HEK293 (cell line): Measurements from ENCODE around the gene S100A12.
A peak's percentile ranks its signal among the peaks of the same experiment; 100 is the strongest.

Experiments used
- CTCF ChIA-PET: fragments of 350-600 bp; formaldehyde crosslinking; extraction: SDS; loops from one replicate; lab custom pipeline; 2021; ENCODE audit warnings: antibody characterized with exemption; lab: Yijun Ruan, JAX
- POLR2A ChIA-PET: fragments of 300-600 bp; formaldehyde crosslinking; extraction: SDS; loops from one replicate; lab custom pipeline; 2020; ENCODE audit warnings: antibody characterized with exemption, inconsistent platforms; lab: Yijun Ruan, JAX
- H3K27ac ChIP-seq: fragments of 200-500 bp; sonication (Bioruptor generic); 2 replicates; pipeline ENCODE4 v1.5.1; 2014; ENCODE audit warnings: low read depth, low read length, control low read depth, inconsistent platforms; ENCODE audit errors: extremely low read depth
- H3K36me3 ChIP-seq, 2 experiments: fragments of 200-500 bp in 1 of 2; sonication (Bioruptor generic) in 1 of 2; 1 replicate in 1 of 2; 2 replicates in 1 of 2; pipeline ENCODE4 v1.5.1; 2014 to 2017; ENCODE audit warnings: inconsistent platforms in 2 of 2, low read length in 2 of 2; ENCODE audit not compliant: control insufficient read depth in 2 of 2, insufficient read depth in 1 of 2
- H3K4me1 ChIP-seq: fragments of 200-500 bp; sonication (Bioruptor generic); 2 replicates; pipeline ENCODE4 v1.5.1; 2014; ENCODE audit warnings: mild to moderate bottlenecking, low read length, inconsistent platforms; ENCODE audit not compliant: control insufficient read depth, insufficient read depth
- H3K4me3 ChIP-seq: 2 replicates; pipeline ENCODE4 v1.5.1; 2011; ENCODE audit warnings: low read depth, mild to moderate bottlenecking, control low read depth, low read length, moderate library complexity
- H3K9me3 ChIP-seq: fragments of 200-500 bp; sonication (Bioruptor generic); 2 replicates; pipeline ENCODE4 v1.5.1; 2014; ENCODE audit warnings: low read depth, low read length, inconsistent platforms; ENCODE audit not compliant: control insufficient read depth, insufficient read depth
- EGR2 ChIP-seq: fragments of 450-650 bp; formaldehyde crosslinking; IDR thresholded peaks from 2 replicates; pipeline ENCODE4 v1.5.1; 2016; ENCODE audit warnings: low read depth, missing biosample characterization, missing genetic modification characterization
- ELK4 ChIP-seq: IDR thresholded peaks from 2 replicates; pipeline ENCODE4 v1.6.1; 2011; ENCODE audit warnings: mild to moderate bottlenecking, low read depth, low read length, borderline replicate concordance
- GFI1B ChIP-seq: fragments of 450-650 bp; formaldehyde crosslinking; IDR thresholded peaks from 2 replicates; pipeline ENCODE4 v1.5.1; 2016; ENCODE audit warnings: missing biosample characterization, missing genetic modification characterization
- GLI4 ChIP-seq: fragments of 450-650 bp; formaldehyde crosslinking; IDR thresholded peaks from 2 replicates; pipeline ENCODE4 v1.5.1; 2016; ENCODE audit warnings: missing biosample characterization, missing genetic modification characterization
- HOXC10 ChIP-seq: sonication (generic); formaldehyde crosslinking; IDR thresholded peaks from 2 replicates; pipeline ENCODE4 v1.8.1; 2023; ENCODE audit warnings: mild to moderate bottlenecking, missing genetic modification reagents
- KLF1 ChIP-seq: fragments of 450-650 bp; formaldehyde crosslinking; IDR thresholded peaks from 2 replicates; pipeline ENCODE4 v1.5.1; 2016; ENCODE audit warnings: missing biosample characterization, missing genetic modification characterization
- OSR2 ChIP-seq: fragments of 450-650 bp; formaldehyde crosslinking; IDR thresholded peaks from 2 replicates; pipeline ENCODE4 v1.5.1; 2016; ENCODE audit warnings: missing biosample characterization, missing genetic modification characterization
- TSHZ1 ChIP-seq: fragments of 450-650 bp; formaldehyde crosslinking; IDR thresholded peaks from 2 replicates; pipeline ENCODE4 v1.5.1; 2016; ENCODE audit warnings: missing biosample characterization, missing genetic modification characterization, borderline replicate concordance
- ZBTB20 ChIP-seq: fragments of 450-650 bp; formaldehyde crosslinking; IDR thresholded peaks from 2 replicates; pipeline ENCODE4 v1.5.1; 2016; ENCODE audit warnings: missing biosample characterization, missing genetic modification characterization
- ZBTB48 ChIP-seq: fragments of 450-650 bp; formaldehyde crosslinking; IDR thresholded peaks from 2 replicates; pipeline ENCODE4 v1.5.1; 2016; ENCODE audit warnings: missing biosample characterization, missing genetic modification characterization
- ZBTB6 ChIP-seq: fragments of 450-650 bp; formaldehyde crosslinking; IDR thresholded peaks from 2 replicates; pipeline ENCODE4 v1.5.1; 2017; ENCODE audit warnings: missing biosample characterization, missing genetic modification characterization
- ZEB2 ChIP-seq: fragments of 450-650 bp; formaldehyde crosslinking; IDR thresholded peaks from 2 replicates; pipeline ENCODE4 v1.5.1; 2016; ENCODE audit warnings: missing biosample characterization, missing genetic modification characterization
- ZFHX2 ChIP-seq: fragments of 450-650 bp; formaldehyde crosslinking; conservative IDR thresholded peaks from 2 replicates; pipeline ENCODE4 v1.5.1; 2016; ENCODE audit warnings: missing biosample characterization, missing genetic modification characterization
- ZFP3 ChIP-seq: fragments of 450-650 bp; formaldehyde crosslinking; IDR thresholded peaks from 2 replicates; pipeline ENCODE4 v1.5.1; 2016; ENCODE audit warnings: low read depth, missing biosample characterization, missing genetic modification characterization
- ZNF174 ChIP-seq: fragments of 450-650 bp; formaldehyde crosslinking; IDR thresholded peaks from 2 replicates; pipeline ENCODE4 v1.5.0; 2017; ENCODE audit warnings: missing biosample characterization, mild to moderate bottlenecking, missing genetic modification characterization
- ZNF223 ChIP-seq: fragments of 450-650 bp; formaldehyde crosslinking; IDR thresholded peaks from 2 replicates; pipeline ENCODE4 v1.5.1; 2016; ENCODE audit warnings: missing biosample characterization, missing genetic modification characterization
- ZNF248 ChIP-seq: fragments of 450-650 bp; formaldehyde crosslinking; IDR thresholded peaks from 2 replicates; pipeline ENCODE4 v1.5.1; 2017; ENCODE audit warnings: missing biosample characterization, missing genetic modification characterization
- ZNF423 ChIP-seq: fragments of 450-650 bp; formaldehyde crosslinking; IDR thresholded peaks from 2 replicates; pipeline ENCODE4 v1.5.1; 2016; ENCODE audit warnings: missing biosample characterization, missing genetic modification characterization
- ZNF623 ChIP-seq: fragments of 450-650 bp; formaldehyde crosslinking; IDR thresholded peaks from 2 replicates; pipeline ENCODE4 v1.5.1; 2016; ENCODE audit warnings: missing biosample characterization, missing genetic modification characterization
- ZNF629 ChIP-seq: fragments of 450-650 bp; formaldehyde crosslinking; IDR thresholded peaks from 2 replicates; pipeline ENCODE4 v1.5.1; 2017; ENCODE audit warnings: missing biosample characterization, missing genetic modification characterization
- ZNF654 ChIP-seq: fragments of 450-650 bp; formaldehyde crosslinking; IDR thresholded peaks from 2 replicates; pipeline ENCODE4 v1.5.1; 2016; ENCODE audit warnings: low read depth, missing biosample characterization, missing genetic modification characterization
- ZNF658 ChIP-seq: fragments of 450-650 bp; formaldehyde crosslinking; IDR thresholded peaks from 2 replicates; pipeline ENCODE4; 2016; ENCODE audit warnings: missing biosample characterization, missing genetic modification characterization
- ZNF670 ChIP-seq: fragments of 450-650 bp; formaldehyde crosslinking; IDR thresholded peaks from 2 replicates; pipeline ENCODE4 v1.5.1; 2016; ENCODE audit warnings: missing biosample characterization, missing genetic modification characterization, low read depth
- ZNF701 ChIP-seq: fragments of 450-650 bp; formaldehyde crosslinking; IDR thresholded peaks from 2 replicates; pipeline ENCODE4 v1.5.1; 2016; ENCODE audit warnings: missing biosample characterization, missing genetic modification characterization
- ZNF704 ChIP-seq: fragments of 450-650 bp; formaldehyde crosslinking; IDR thresholded peaks from 2 replicates; pipeline ENCODE4 v1.5.1; 2016; ENCODE audit warnings: missing biosample characterization, missing genetic modification characterization
- ZSCAN23 ChIP-seq: fragments of 450-650 bp; formaldehyde crosslinking; IDR thresholded peaks from 2 replicates; pipeline ENCODE4 v1.5.1; 2016; ENCODE audit warnings: missing biosample characterization, missing genetic modification characterization

Gene S100A12

GRCh38 chr1:153389973-153390879, 14.8 kb upstream of the S100A12 start:
- H3K27ac ChIP-seq = no peak overlapping the region
- ChIA-PET POLR2A (no interaction called here), CTCF (interaction anchor here (0.5 to 0.6 kb wide), 2 partner anchors 313 to 1053 kb away, joined by 3 to 4 read pairs; no protein-coding TSS in a partner anchor)
- H3K4me1 ChIP-seq = no peaks in the 10 kb centered on the region
- TF ChIP-seq ZEB2 = no peak
- no peak for TF ChIP-seq ZNF658 (tag by site-specific recombination)
- no peak for TF ChIP-seq ZNF423 (tag by site-specific recombination)
- no peak for TF ChIP-seq ZNF623
- TF ChIP-seq ZBTB48 (tag by site-specific recombination) = no peak
- no peak for TF ChIP-seq GLI4 (tag by site-specific recombination)
- TF ChIP-seq ZNF654 (tag by site-specific recombination) = no peak
- TF ChIP-seq ZNF704 (tag by site-specific recombination) = no peak
- no peak for TF ChIP-seq ZFP3 (tag by site-specific recombination)
- no peak for TF ChIP-seq ZNF174 (tag by site-specific recombination)
- no peaks in the 10 kb centered on the region for H3K9me3 ChIP-seq
- no peak overlapping the region for H3K4me3 ChIP-seq
- no peaks in the 10 kb centered on the region for H3K36me3 ChIP-seq

- H3K9me3 ChIP-seq = no peaks in the 10 kb centered on the region
- H3K4me3 ChIP-seq = no peak overlapping the region
- no peak overlapping the region for H3K27ac ChIP-seq
- POLR2A ChIA-PET = no interaction called here
- TF ChIP-seq ZNF670 (tag by site-specific recombination) (no peak), EGR2 (tag by site-specific recombination) (peak; percentile 42; the same call in 1 of the 2 replicates), ZBTB6 (tag by site-specific recombination) (no peak), TSHZ1 (tag by site-specific recombination) (no peak), ZBTB20 (tag by site-specific recombination) (no peak), ZNF223 (tag by site-specific recombination) (no peak), GFI1B (tag by site-specific recombination) (no peak), ZNF701 (tag by site-specific recombination) (no peak), KLF1 (no peak), ZFHX2 (tag by site-specific recombination) (peak; percentile 74), ELK4 (no peak), HOXC10 (CRISPR knock-in tag) (no peak), OSR2 (tag by site-specific recombination) (no peak), ZNF248 (no peak), ZSCAN23 (tag by site-specific recombination) (no peak), ZNF629 (tag by site-specific recombination) (no peak)
- TF ChIP-seq, all 188 proteins: peak for 2
- Histone ChIP-seq H3K36me3 (no peaks in the 10 kb centered on the region), H3K4me1 (no peaks in the 10 kb centered on the region)
- CTCF ChIA-PET = interaction anchor here (0.5 kb wide), 1 partner anchor 314 kb away, joined by 4 read pairs; no protein-coding TSS in a partner anchor
Measured at GRCh38 chr1:153389401-153389800, 14.0 kb upstream of the S100A12 start.
